Neutrophil (primary cell): Measurements from ENCODE around the gene SLC10A7.

Experiments
- H3K27ac ChIP-seq: fragments of 200-600 bp; sonication (generic); 2 replicates; pipeline ENCODE4 v1.5.1; 2016; ENCODE audit warnings: mild to moderate bottlenecking, moderate library complexity
- H3K27me3 ChIP-seq: fragments of 200-600 bp; sonication (generic); 2 replicates; pipeline ENCODE4 v1.6.0; 2016; ENCODE audit warnings: mild to moderate bottlenecking
- H3K36me3 ChIP-seq: fragments of 200-600 bp; sonication (generic); 2 replicates; pipeline ENCODE4 v1.5.1; 2017
- H3K4me1 ChIP-seq, 2 experiments: fragments of 200-600 bp in 1 of 2; sonication (generic) in 1 of 2; 1 replicate in 1 of 2; 2 replicates in 1 of 2; pipeline versions ENCODE4 v1.5.1 to v1.6.1; 2013 to 2016; ENCODE audit warnings: low read depth in 1 of 2, low read length in 1 of 2, mild to moderate bottlenecking in 1 of 2, moderate library complexity in 1 of 2; ENCODE audit not compliant: control insufficient read depth in 1 of 2, insufficient read depth in 1 of 2
- H3K4me3 ChIP-seq, 2 experiments: fragments of 200-600 bp in 1 of 2; sonication (generic) in 1 of 2; 1 replicate in 1 of 2; 2 replicates in 1 of 2; pipeline ENCODE4 v1.5.1; 2013 to 2016; ENCODE audit warnings: low read depth in 1 of 2, low read length in 1 of 2, mild to moderate bottlenecking in 1 of 2, moderate library complexity in 1 of 2
- H3K9me3 ChIP-seq: fragments of 200-600 bp; sonication (generic); 2 replicates; pipeline ENCODE4 v1.5.1; 2016
- CTCF ChIP-seq: fragments of 200-600 bp; sonication (generic); IDR thresholded peaks from 2 replicates; pipeline ENCODE4 v1.5.1; 2016; ENCODE audit warnings: antibody characterized with exemption

The SLC10A7 gene

DNA sequence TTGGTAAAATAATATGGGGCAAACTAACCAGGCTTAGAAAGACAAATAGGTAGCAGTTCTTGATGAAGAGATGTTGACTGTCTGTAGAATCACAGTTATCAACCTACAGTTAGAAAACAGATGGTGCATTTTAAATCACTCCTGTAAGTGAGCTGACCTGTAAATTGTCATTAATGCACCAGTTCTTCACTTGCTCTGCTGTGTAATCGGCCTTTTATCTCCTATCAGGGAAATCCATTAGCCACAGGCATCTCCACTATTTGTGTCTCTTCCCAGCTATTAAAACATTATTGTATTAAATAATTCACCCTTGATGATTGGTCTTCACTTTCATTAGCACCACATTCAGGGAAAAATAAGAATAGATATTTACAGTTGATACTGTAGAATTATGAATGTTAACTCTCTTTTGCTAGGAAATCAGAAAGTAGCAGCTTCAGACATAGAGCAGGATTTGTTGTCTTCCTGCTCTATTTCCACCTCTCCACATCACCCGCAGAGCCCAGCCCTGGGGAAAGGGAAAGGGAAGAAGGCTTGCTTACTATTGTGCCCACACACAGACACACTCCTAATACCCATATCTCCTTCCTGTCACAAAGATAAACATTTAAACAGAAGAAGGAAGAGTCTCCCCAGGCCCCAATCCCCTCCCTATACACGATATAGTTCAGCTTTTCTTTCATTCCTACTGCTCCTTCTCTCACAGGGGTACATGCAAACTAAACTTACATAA lies 210.3 kb downstream of the SLC10A7 start:
- no peak for TF ChIP-seq CTCF
- H3K4me1 ChIP-seq = no peaks in the 10 kb centered on the region
- no peak overlapping the region for H3K27ac ChIP-seq
- no peak overlapping the region for H3K4me3 ChIP-seq
- H3K9me3 ChIP-seq = no peaks in the 10 kb centered on the region
- H3K36me3 ChIP-seq = no peaks in the 10 kb centered on the region
- H3K27me3 ChIP-seq = no peaks in the 10 kb centered on the region

DNA sequence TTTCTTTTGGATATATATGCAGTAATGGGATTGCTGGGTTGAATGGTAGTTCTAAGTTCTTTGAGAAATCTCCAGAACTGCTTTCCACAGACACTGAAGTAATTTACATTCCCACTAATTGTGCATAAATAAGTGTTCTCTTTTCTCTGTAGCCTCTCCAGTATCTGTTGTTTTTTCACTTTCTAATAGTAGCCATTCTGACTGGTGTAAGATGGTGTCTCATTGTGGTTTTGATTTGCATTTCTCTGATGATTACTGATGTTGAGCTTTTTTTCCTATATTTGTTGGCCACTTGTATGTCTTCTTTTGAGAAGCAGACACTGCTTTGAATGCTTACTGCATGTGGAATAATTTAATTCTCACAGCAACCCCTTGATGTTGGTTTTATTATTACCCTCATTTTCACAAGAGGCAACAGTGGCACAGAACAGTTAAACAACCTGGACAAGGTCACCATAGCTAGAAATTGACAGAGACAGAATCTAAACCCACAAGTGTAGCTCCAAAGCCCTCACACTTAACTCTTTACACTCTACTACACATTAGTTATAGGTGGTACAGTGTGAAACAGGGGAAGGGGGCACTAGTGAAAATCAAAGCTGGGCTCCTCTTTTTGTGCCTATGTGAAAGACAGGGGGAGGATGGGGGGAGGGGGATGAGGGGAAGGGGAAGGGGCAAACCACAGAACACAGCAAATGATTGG lies 211.3 kb downstream of the SLC10A7 start:
- no peak for TF ChIP-seq CTCF
- no peak overlapping the region for H3K27ac ChIP-seq
- no peaks in the 10 kb centered on the region for H3K27me3 ChIP-seq
- no peaks in the 10 kb centered on the region for H3K9me3 ChIP-seq
- no peaks in the 10 kb centered on the region for H3K4me1 ChIP-seq
- no peak overlapping the region for H3K4me3 ChIP-seq
- no peaks in the 10 kb centered on the region for H3K36me3 ChIP-seq

DNA sequence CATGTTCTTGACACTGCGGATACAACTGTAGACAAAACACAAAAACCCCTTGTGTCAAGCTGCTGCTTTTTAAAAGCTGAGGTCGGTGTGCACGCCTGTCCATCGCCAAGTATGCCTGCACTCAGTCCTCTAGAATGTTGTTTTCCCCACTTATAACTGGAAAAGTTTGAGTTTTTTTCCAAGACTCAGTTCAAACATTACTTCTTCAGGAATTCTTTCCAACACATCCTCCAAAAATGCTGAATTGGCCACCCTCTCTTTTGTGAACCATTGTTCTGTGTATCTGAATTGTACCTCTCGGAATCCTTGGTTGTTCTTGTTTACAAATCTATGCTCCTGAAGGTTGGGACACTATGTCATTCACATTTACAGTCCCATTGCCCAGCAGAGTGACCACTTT lies 212.8 kb downstream of the SLC10A7 start:
- no peak for TF ChIP-seq CTCF
- Histone ChIP-seq H3K27ac (no peak overlapping the region), H3K9me3 (no peaks in the 10 kb centered on the region), H3K4me3 (no peak overlapping the region), H3K27me3 (no peaks in the 10 kb centered on the region), H3K4me1 (no peaks in the 10 kb centered on the region), H3K36me3 (no peaks in the 10 kb centered on the region)

DNA sequence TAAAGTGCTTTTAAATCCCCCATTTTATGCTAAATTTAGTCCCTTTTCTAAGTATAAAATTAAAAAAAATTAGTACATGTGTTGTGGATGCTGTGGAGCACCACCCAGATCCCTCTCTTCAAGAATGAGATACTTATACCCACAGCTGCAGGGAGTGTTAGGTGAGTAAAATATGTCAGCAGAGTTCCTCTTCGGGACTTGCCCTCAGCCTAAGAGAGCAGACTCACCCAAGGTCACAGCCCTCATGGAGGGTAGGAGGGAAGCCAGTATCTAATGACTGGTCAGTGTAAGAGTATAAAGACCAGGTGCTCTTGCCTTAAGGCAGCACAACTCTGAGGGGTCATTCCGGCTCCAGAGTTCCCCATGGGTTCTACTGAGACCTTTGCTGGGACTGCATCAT lies 218.9 kb downstream of the SLC10A7 start:
- no peak overlapping the region for H3K4me3 ChIP-seq
- TF ChIP-seq CTCF = no peak
- no peaks in the 10 kb centered on the region for H3K4me1 ChIP-seq
- no peak overlapping the region for H3K27ac ChIP-seq
- no peaks in the 10 kb centered on the region for H3K9me3 ChIP-seq
- no peaks in the 10 kb centered on the region for H3K27me3 ChIP-seq
- H3K36me3 ChIP-seq = no peaks in the 10 kb centered on the region

DNA sequence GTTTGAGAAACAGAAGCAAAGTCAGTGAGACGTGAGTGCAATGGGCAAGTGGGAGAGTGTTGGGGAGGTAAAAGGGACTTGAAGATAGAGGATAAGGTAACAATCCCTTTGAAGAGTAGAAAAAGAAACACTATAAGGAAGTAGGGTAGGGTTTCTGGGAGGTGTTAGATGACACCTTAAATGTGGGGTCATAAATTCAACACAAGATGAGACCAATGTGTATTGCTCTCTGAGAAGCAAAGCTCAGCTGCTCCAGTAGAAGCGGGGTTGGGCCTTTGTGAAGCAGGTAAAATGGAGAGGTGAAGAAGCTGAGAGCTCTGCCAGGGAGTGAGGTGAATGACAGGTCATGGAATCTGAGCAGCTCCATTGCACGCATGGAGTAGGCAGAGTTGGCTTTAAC lies 222.1 kb downstream of the SLC10A7 start:
- Histone ChIP-seq H3K4me3 (no peak overlapping the region), H3K9me3 (no peaks in the 10 kb centered on the region), H3K36me3 (no peaks in the 10 kb centered on the region), H3K27ac (no peak overlapping the region), H3K27me3 (no peaks in the 10 kb centered on the region), H3K4me1 (no peaks in the 10 kb centered on the region)
- no peak for TF ChIP-seq CTCF
